ENCODE measurements around the gene NUCKS1. TPM values are rescaled to one million over a fixed set of nuclear protein-coding genes. Genes with fewer than 3 reads are reported as not detected.

NUCKS1 gene
- total and polyA plus RNA-seq, 9 donors, result 79.4 to 335 (median 223) TPM

- Histone ChIP-seq H3K4me1 (ENCODE audit: insufficient read depth) (peaks cover 2% of the 10 kb centered on the region), H3K36me3 (no peaks in the 10 kb centered on the region), H3K27me3 (no peaks in the 10 kb centered on the region), H3K9me3 (no peaks in the 10 kb centered on the region), H3K4me3 (no peak overlapping the region), H3K27ac (no peak overlapping the region)
- DNase-seq, result no peak
- WGBS, 3 donors, result 44 to 61% (median 48%) methylated on average over 2 of the region's 2 CpGs
- TF ChIP-seq CTCF (IDR thresholded peaks at IDR 0.05), result no peak
- intact Hi-C loops (cut with DNase I), result no loop called here
Measured at GRCh38 chr1:205701420-205701819, 48.6 kb downstream of the NUCKS1 start.

GRCh38 chr1:205700865-205701401, 49.0 kb downstream of the NUCKS1 start:
- Histone ChIP-seq H3K36me3 (no peaks in the 10 kb centered on the region), H3K4me1 (ENCODE audit: insufficient read depth) (no peaks in the 10 kb centered on the region), H3K27ac (no peak overlapping the region), H3K9me3 (no peaks in the 10 kb centered on the region), H3K4me3 (no peak overlapping the region), H3K27me3 (no peaks in the 10 kb centered on the region)
- peak in 3 of 5 donors; percentile 35 to 58 (median 36) for DNase-seq
- intact Hi-C loops (cut with DNase I), result no loop called here
- WGBS, 3 donors, result 3 to 6% (median 6%) methylated on average over 2 of the region's 2 CpGs
- TF ChIP-seq POLR2A (IDR thresholded peaks at IDR 0.05), result no peak
- TF ChIP-seq CTCF (IDR thresholded peaks at IDR 0.05), result no peak
- no peak for TF ChIP-seq EP300 (IDR thresholded peaks at IDR 0.05)

GRCh38 chr1:205699416-205699815, 50.6 kb downstream of the NUCKS1 start:
- no peak overlapping the region for H3K4me3 ChIP-seq
- H3K4me1 ChIP-seq (ENCODE audit: insufficient read depth), result no peaks in the 10 kb centered on the region
- intact Hi-C loops (cut with DNase I), result no loop called here
- TF ChIP-seq CTCF (IDR thresholded peaks at IDR 0.05), result no peak
- no peak for TF ChIP-seq POLR2A (IDR thresholded peaks at IDR 0.05)
- TF ChIP-seq EP300 (IDR thresholded peaks at IDR 0.05), result no peak
- H3K9me3 ChIP-seq, result no peaks in the 10 kb centered on the region
- H3K36me3 ChIP-seq, result no peaks in the 10 kb centered on the region
- DNase-seq, result no peak
- no peak overlapping the region for H3K27ac ChIP-seq
- 89 to 95% (median 91%) methylated on average over 4 of the region's 4 CpGs for WGBS, 3 donors
- no peaks in the 10 kb centered on the region for H3K27me3 ChIP-seq

GRCh38 chr1:205698921-205699320, 51.1 kb downstream of the NUCKS1 start:
- Histone ChIP-seq H3K27ac (no peak overlapping the region), H3K9me3 (no peaks in the 10 kb centered on the region), H3K4me3 (no peak overlapping the region), H3K36me3 (no peaks in the 10 kb centered on the region), H3K27me3 (no peaks in the 10 kb centered on the region), H3K4me1 (ENCODE audit: insufficient read depth) (no peaks in the 10 kb centered on the region)
- 85 to 91% (median 90%) methylated on average over 4 of the region's 4 CpGs for WGBS, 3 donors
- no peak for DNase-seq
- intact Hi-C loops (cut with DNase I), result no loop called here
- no peak for TF ChIP-seq CTCF (IDR thresholded peaks at IDR 0.05)
- TF ChIP-seq POLR2A (IDR thresholded peaks at IDR 0.05), result no peak

Measured in ovary (tissue), 9 donors.